Measurements from ENCODE around the gene RERE.
"Not testable (repeated sequence)": the region's sequence is repeated elsewhere in the genome, so short reads cannot be mapped to it uniquely, and the experiment has no call there.

The RERE gene

GRCh38 chr1:8506995-8507615, 310.3 kb downstream of the RERE start:
- CTCF ChIA-PET: no interaction called here
- POLR2A ChIA-PET: no interaction called here

GRCh38 chr1:8506456-8506855, 311.0 kb downstream of the RERE start:
- POLR2A ChIA-PET: no interaction called here
- no peak overlapping the region for H3K4me3 ChIP-seq (ENCODE audit: low read depth, low read length)
- CTCF ChIA-PET: no interaction called here
- no peak for TF ChIP-seq CTCF (IDR thresholded peaks at IDR 0.05; ENCODE audit: insufficient read depth, low read length, missing control alignments)
- DNase-seq (ENCODE audit: low read depth, low spot score): no peak

More at GRCh38 chr1:8506995-8507615, 310.3 kb downstream of the RERE start:
- DNase-seq (ENCODE audit: low read depth, low spot score): no peak
- H3K4me3 ChIP-seq (ENCODE audit: low read depth, low read length): no peak overlapping the region
- no peak for TF ChIP-seq CTCF (IDR thresholded peaks at IDR 0.05; ENCODE audit: insufficient read depth, low read length, missing control alignments)

- ChIA-PET CTCF (no interaction called here), POLR2A (no interaction called here)
- DNase-seq (ENCODE audit: low read depth, low spot score): no peak
- H3K4me3 ChIP-seq (ENCODE audit: low read depth, low read length): no peak overlapping the region
- no peak for TF ChIP-seq CTCF (IDR thresholded peaks at IDR 0.05; ENCODE audit: insufficient read depth, low read length, missing control alignments)
Observed at GRCh38 chr1:8503842-8504241, 313.6 kb downstream of the RERE start.

GRCh38 chr1:8502949-8503348, 314.5 kb downstream of the RERE start:
- POLR2A ChIA-PET: not testable (repeated sequence)

GRCh38 chr1:8497210-8497819, 320.1 kb downstream of the RERE start:
- no peak for DNase-seq (ENCODE audit: low read depth, low spot score)
- no peak overlapping the region for H3K4me3 ChIP-seq (ENCODE audit: low read depth, low read length)
- ChIA-PET CTCF (no interaction called here), POLR2A (interaction anchor here (0.7 kb wide), 1 partner anchor 130 kb away, joined by 3 read pairs; no protein-coding TSS in a partner anchor)
- no peak for TF ChIP-seq CTCF (IDR thresholded peaks at IDR 0.05; ENCODE audit: insufficient read depth, low read length, missing control alignments)

More at GRCh38 chr1:8502949-8503348, 314.5 kb downstream of the RERE start:
- CTCF ChIA-PET; DNase-seq (ENCODE audit: low read depth, low spot score); H3K4me3 ChIP-seq (ENCODE audit: low read depth, low read length): not testable (repeated sequence)

GRCh38 chr1:8496473-8496872, 321.0 kb downstream of the RERE start:
- ChIA-PET POLR2A (interaction anchor here (0.7 kb wide), 1 partner anchor 129 kb away, joined by 3 read pairs; no protein-coding TSS in a partner anchor), CTCF (no interaction called here)
- H3K4me3 ChIP-seq (ENCODE audit: low read depth, low read length): no peak overlapping the region
- DNase-seq (ENCODE audit: low read depth, low spot score): no peak
- no peak for TF ChIP-seq CTCF (IDR thresholded peaks at IDR 0.05; ENCODE audit: insufficient read depth, low read length, missing control alignments)

- POLR2A ChIA-PET: no interaction called here
- CTCF ChIA-PET: no interaction called here
- no peak for DNase-seq (ENCODE audit: low read depth, low spot score)
- no peak for TF ChIP-seq CTCF (IDR thresholded peaks at IDR 0.05; ENCODE audit: insufficient read depth, low read length, missing control alignments)
- no peak overlapping the region for H3K4me3 ChIP-seq (ENCODE audit: low read depth, low read length)
Observed at GRCh38 chr1:8495928-8496401, 321.5 kb downstream of the RERE start.

Data from AG04449 (cell line).